Measurements from ENCODE around the gene FAM170B.

FAM170B gene

GRCh38 chr10:49133706-49134248, at the start of gene FAM170B:
TSS of gene FAM170B (minus strand) at chr10:49134021. CDS start at chr10:49133918, 103 bp downstream.
- in situ Hi-C loops (cut with MboI; ENCODE audit: low sequenced_read_pairs), result no loop called here

GRCh38 chr10:49182776-49183175, 49.0 kb upstream of the FAM170B start:
- in situ Hi-C loops (cut with MboI; ENCODE audit: low sequenced_read_pairs), result no loop called here

- in situ Hi-C loops (cut with MboI; ENCODE audit: low sequenced_read_pairs), result no loop called here
Observed at GRCh38 chr10:49180444-49180860, 46.6 kb upstream of the FAM170B start.

GRCh38 chr10:49179699-49180443, 46.0 kb upstream of the FAM170B start:
- in situ Hi-C loops (cut with MboI; ENCODE audit: low sequenced_read_pairs), result no loop called here

- in situ Hi-C loops (cut with MboI; ENCODE audit: low sequenced_read_pairs), result no loop called here
Observed at GRCh38 chr10:49178489-49179471, 45.0 kb upstream of the FAM170B start.

- in situ Hi-C loops (cut with MboI; ENCODE audit: low sequenced_read_pairs), result no loop called here
Observed at GRCh38 chr10:49177391-49178355, 43.9 kb upstream of the FAM170B start.

- in situ Hi-C loops (cut with MboI; ENCODE audit: low sequenced_read_pairs), result no loop called here
Observed at GRCh38 chr10:49176310-49177268, 42.8 kb upstream of the FAM170B start.

- in situ Hi-C loops (cut with MboI; ENCODE audit: low sequenced_read_pairs), result no loop called here
Observed at GRCh38 chr10:49175587-49176309, 41.9 kb upstream of the FAM170B start.

- in situ Hi-C loops (cut with MboI; ENCODE audit: low sequenced_read_pairs), result no loop called here
Observed at GRCh38 chr10:49174926-49175500, 41.2 kb upstream of the FAM170B start.

- in situ Hi-C loops (cut with MboI; ENCODE audit: low sequenced_read_pairs), result no loop called here
Observed at GRCh38 chr10:49174261-49174925, 40.6 kb upstream of the FAM170B start.

GRCh38 chr10:49173853-49174252, 40.0 kb upstream of the FAM170B start:
- in situ Hi-C loops (cut with MboI; ENCODE audit: low sequenced_read_pairs), result no loop called here

GRCh38 chr10:49173201-49173772, 39.5 kb upstream of the FAM170B start:
- in situ Hi-C loops (cut with MboI; ENCODE audit: low sequenced_read_pairs), result no loop called here

- in situ Hi-C loops (cut with MboI; ENCODE audit: low sequenced_read_pairs), result no loop called here
Observed at GRCh38 chr10:49172777-49173132, 38.9 kb upstream of the FAM170B start.

GRCh38 chr10:49172061-49172776, 38.4 kb upstream of the FAM170B start:
- in situ Hi-C loops (cut with MboI; ENCODE audit: low sequenced_read_pairs), result no loop called here

- in situ Hi-C loops (cut with MboI; ENCODE audit: low sequenced_read_pairs), result no loop called here
Observed at GRCh38 chr10:49171326-49172060, 37.7 kb upstream of the FAM170B start.

Measured in HL-60/S4 treated with retinoic acid at 250 ng/mL for 4 days and 3 days (cell line).